Right lobe of liver (tissue), 6 donors: ENCODE results near the gene CD72. TPM values are rescaled to one million over a fixed set of nuclear protein-coding genes. Genes with fewer than 3 reads are reported as not detected.

Source experiments
- ATAC-seq, 4 donors: fragments of 200-7000 bp; cut with Tn5 transposase; one replicate each; pipeline ENCODE4 v1.9.1; 2020; ENCODE audit warnings: mild to moderate bottlenecking in 4 of 4, moderate library complexity in 4 of 4
- DNase-seq, 3 donors: peaks; one replicate each; pipeline ENCODE4 v3.0.0-alpha.2; 2020
- H3K27ac ChIP-seq, 3 donors: fragments of 200-600 bp; one replicate each; pipeline ENCODE4 v1.8.0; 2022
- H3K27me3 ChIP-seq, 2 donors: fragments of 200-600 bp; one replicate each; pipeline ENCODE4 v1.8.0; 2022
- H3K36me3 ChIP-seq, 4 donors: fragments of 200-600 bp; sonication (generic) in 1 of 4; one replicate each; pipeline versions ENCODE4 v1.5.1 to v1.8.0; 2017 to 2022; ENCODE audit warnings: control low read depth in 1 of 4
- H3K4me1 ChIP-seq, 4 donors: fragments of 200-600 bp; sonication (generic) in 1 of 4; one replicate each; pipeline versions ENCODE4 v1.5.1 to v1.8.0; 2017 to 2022; ENCODE audit warnings: control low read depth in 1 of 4
- H3K4me3 ChIP-seq, 3 donors: fragments of 200-600 bp; one replicate each; pipeline ENCODE4 v1.8.0; 2022
- H3K9me3 ChIP-seq, 4 donors: fragments of 200-600 bp; sonication (generic) in 1 of 4; one replicate each; pipeline versions ENCODE4 v1.5.1 to v1.8.0; 2017 to 2022; ENCODE audit warnings: control low read depth in 1 of 4
- CTCF ChIP-seq, 4 donors: fragments of 200-600 bp in 3 of 4; fragments of 450-650 bp in 1 of 4; IDR thresholded peaks; one replicate each; pipeline versions ENCODE4 v1.5.1 to v1.8.0; 2016 to 2022; ENCODE audit warnings: antibody characterized with exemption in 4 of 4, mild to moderate bottlenecking in 2 of 4
- POLR2A ChIP-seq: fragments of 450-650 bp; IDR thresholded peaks from one replicate; pipeline ENCODE4 v1.6.1; 2017; ENCODE audit warnings: antibody characterized with exemption, mild to moderate bottlenecking
- WGBS: methylation state at CpG from one replicate; pipeline ENCODE4 v1.1.6; 2018; ENCODE audit warnings: low coverage, low lambda C conversion rate; ENCODE audit not compliant: insufficient coverage; ENCODE audit errors: missing lambda C conversion rate; 5-methylcytosine and 5-hydroxymethylcytosine counted together
- intact Hi-C, 2 donors: fragments of 100-400 bp; cut with DNase I; formaldehyde crosslinking; loops; one replicate each; pipeline versions ENCODE4 v1.11.2 to v1.14.1; 2022
- total RNA-seq, 6 experiments: library from RNA; depleted of rRNA in 2 of 6; stranded (reverse); fragments of >200 nt in 2 of 6; fragmentation: NEBNext Ultra II Directional in 3 of 6; extraction: Animal tissue kit (Norgen Biotek cat#: 25700) in 3 of 6; gene quantifications; one replicate each; pipeline versions ENCODE4 v1.1.0 to v1.2.4, GENCODE V29; 2016 to 2023
- donor health status: DM: no; HTN: yes; CAD: no.
- donor health status: DM: no; HTN: no; CAD: no.
- donor health status: DM: no; HTN: no; CAD: no.
- donor health status: DM: no; HTN: yes; CAD: no.
- donor health status: DM: no; HTN: yes; CAD: no.

CD72 gene
- total RNA-seq, 6 experiments from 2014 or later: 0.60 to 6.9 (median 2.3) TPM

GRCh38 chr9:35652829-35653209 is 34.6 kb upstream of the CD72 start:
- no peak overlapping the region for H3K4me3 ChIP-seq
- 95% methylated on average over 8 of the region's 8 CpGs for WGBS

GRCh38 chr9:35651956-35652828 is 34.0 kb upstream of the CD72 start:
- DNase-seq: no peak
- intact Hi-C loops: no loop called here
- no peaks in the 10 kb centered on the region for H3K9me3 ChIP-seq
- TF ChIP-seq POLR2A (no peak), CTCF (IDR thresholded peaks at IDR 0.05) (no peak)
- no peaks in the 10 kb centered on the region for H3K36me3 ChIP-seq
- peak overlapping the region in 1 of 3 donors; percentile 60 for H3K27ac ChIP-seq
- ATAC-seq: peak in 3 of 4 donors; percentile 7 to 67 (median 23)
- peaks cover 0 to 7% (median 0%) of the 10 kb centered on the region in 4 donors for H3K4me1 ChIP-seq
- no peaks in the 10 kb centered on the region for H3K27me3 ChIP-seq
- no peak overlapping the region for H3K4me3 ChIP-seq
- WGBS: 88% methylated on average over 7 of the region's 7 CpGs

More at GRCh38 chr9:35652829-35653209, 34.6 kb upstream of the CD72 start:
- DNase-seq: no peak
- no peaks in the 10 kb centered on the region for H3K36me3 ChIP-seq
- peak overlapping the region in 1 of 3 donors; percentile 60 for H3K27ac ChIP-seq
- H3K4me1 ChIP-seq: peaks cover 0 to 7% (median 0%) of the 10 kb centered on the region in 4 donors
- TF ChIP-seq POLR2A (no peak), CTCF (IDR thresholded peaks at IDR 0.05) (no peak)
- H3K27me3 ChIP-seq: no peaks in the 10 kb centered on the region
- no peaks in the 10 kb centered on the region for H3K9me3 ChIP-seq
- intact Hi-C loops: no loop called here
- ATAC-seq: no peak

DNA sequence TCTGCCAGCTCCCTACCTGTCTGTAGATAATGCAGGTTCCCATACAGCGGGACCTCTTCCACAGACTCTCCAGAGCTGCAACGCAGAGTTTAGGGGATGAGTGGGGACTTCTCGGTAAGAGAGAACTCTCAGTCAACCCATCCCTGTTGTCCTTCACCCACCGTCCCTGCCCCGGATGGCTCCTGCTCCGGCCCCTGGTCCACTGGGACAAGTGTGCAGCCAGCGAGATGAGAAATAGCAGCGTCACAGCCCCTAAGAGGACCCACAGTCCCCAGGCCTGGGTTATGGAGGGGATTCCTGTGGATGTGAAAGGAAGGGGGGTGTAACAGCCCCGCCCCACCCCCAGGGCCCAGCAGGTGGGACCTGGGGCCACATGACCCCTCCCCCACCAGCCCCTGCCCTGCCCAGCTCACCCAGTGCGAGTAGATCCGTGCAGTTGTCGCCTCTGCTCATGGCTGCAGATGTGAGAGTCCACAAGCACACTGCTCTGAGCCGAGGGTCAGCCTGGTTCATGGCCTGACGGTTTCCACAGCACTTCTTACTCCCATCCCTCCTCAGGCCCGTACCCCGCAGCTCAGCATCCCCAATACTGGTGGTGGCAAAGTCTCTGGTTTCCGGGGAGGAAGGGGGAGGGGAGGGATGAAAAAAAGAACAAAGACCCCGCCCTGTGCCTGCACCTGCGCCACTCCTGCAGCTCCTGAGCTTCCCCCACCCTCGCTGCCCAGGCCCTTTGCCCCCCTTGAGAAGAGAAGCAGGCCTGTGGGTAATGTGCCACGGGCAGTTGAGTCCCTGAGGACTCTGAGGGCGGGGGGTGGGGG is 32.3 kb upstream of the CD72 start, which contains the start of gene SIT1:
TSS of gene SIT1 (minus strand) at position 591 of the 818 bp plus-strand sequence. CDS start at position 513, 78 bp downstream.
- Histone ChIP-seq H3K27ac (no peak within 1 kb of the TSS), H3K9me3 (no peaks in the 10 kb centered on the region), H3K36me3 (no peaks in the 10 kb centered on the region), H3K4me1 (peaks cover 0 to 7% (median 0%) of the 10 kb centered on the region in 4 donors), H3K4me3 (no peak within 1 kb of the TSS), H3K27me3 (no peaks in the 10 kb centered on the region)
- TF ChIP-seq CTCF (IDR thresholded peaks at IDR 0.05) (no peak), POLR2A (no peak)
- ATAC-seq (no peak), DNase-seq (no peak)
- intact Hi-C loops: no loop called here
- WGBS: 45% methylated on average over 10 of the region's 22 CpGs

DNA sequence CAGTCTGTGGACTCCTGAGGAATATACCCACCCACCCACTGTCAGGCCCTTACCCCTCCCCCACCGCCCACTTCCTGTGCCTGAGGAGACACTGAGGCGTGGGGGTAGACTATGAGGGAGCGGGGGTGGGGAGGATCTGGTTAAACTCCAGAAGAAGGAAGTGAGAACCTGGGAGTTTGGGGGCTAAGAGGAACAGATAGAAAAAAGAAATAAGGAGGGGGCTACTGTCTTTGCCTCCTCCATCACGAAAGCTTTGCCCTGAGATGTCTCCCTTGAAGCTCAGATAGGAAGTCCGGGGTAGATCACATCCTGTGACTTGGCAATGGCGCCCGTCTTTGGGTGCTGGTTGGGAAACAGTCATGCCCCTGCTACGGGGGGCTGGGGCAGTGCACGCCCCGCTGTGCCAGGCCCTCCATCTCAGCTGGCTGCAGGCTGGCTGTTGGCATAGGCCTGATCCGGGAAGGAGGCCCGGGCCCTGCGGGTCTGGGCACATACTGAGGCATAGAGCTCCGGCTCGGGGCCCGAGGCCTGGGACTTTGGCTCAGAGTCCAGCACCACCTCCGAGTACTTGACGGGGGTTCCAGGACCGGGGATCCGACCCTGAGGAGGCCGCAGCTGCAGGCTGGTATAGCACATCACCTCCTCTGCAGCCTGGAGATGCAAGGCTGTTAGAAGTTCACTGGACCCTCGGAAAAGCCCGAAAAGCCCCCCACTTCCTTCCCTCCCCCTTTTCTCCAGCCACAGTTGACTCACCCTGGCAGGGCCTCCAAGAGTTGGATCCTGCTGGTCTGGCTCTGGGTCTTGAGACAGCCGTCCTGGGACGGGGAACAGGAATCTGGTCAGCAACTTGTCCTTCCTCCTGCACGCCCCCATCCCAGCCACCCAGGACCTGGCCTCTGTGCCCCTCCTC is 31.5 kb upstream of the CD72 start:
- H3K9me3 ChIP-seq: no peaks in the 10 kb centered on the region
- 51% methylated on average over 7 of the region's 26 CpGs for WGBS
- TF ChIP-seq CTCF (IDR thresholded peaks at IDR 0.05): no peak
- no peak for TF ChIP-seq POLR2A
- no peaks in the 10 kb centered on the region for H3K27me3 ChIP-seq
- no peak for ATAC-seq
- H3K4me3 ChIP-seq: no peak overlapping the region
- H3K4me1 ChIP-seq: peaks cover 0 to 7% (median 0%) of the 10 kb centered on the region in 4 donors
- DNase-seq: peak in 1 of 3 donors; percentile 44
- H3K27ac ChIP-seq: no peak overlapping the region
- no peaks in the 10 kb centered on the region for H3K36me3 ChIP-seq
- intact Hi-C loops: no loop called here
